Colonic mucosa (tissue), 4 donors: ENCODE results near the gene POLDIP3. TPM values are rescaled to one million over a fixed set of nuclear protein-coding genes. Genes with fewer than 3 reads are reported as not detected.

Experiments used
- DNase-seq: peaks from one replicate; pipeline ENCODE4 v3.0.0-alpha.2; 2020
- H3K27ac ChIP-seq: fragments of 200-600 bp; one replicate; pipeline ENCODE4 v1.8.0; 2021
- H3K27me3 ChIP-seq: fragments of 200-600 bp; one replicate; pipeline ENCODE4 v1.8.0; 2021
- H3K36me3 ChIP-seq: fragments of 200-600 bp; one replicate; pipeline ENCODE4 v1.8.0; 2021
- H3K4me1 ChIP-seq: fragments of 200-600 bp; one replicate; pipeline ENCODE4 v1.8.0; 2021; ENCODE audit warnings: mild to moderate bottlenecking
- H3K4me3 ChIP-seq: fragments of 200-600 bp; one replicate; pipeline ENCODE4 v1.8.0; 2021
- H3K9ac ChIP-seq, 2 donors: one replicate each; pipeline ENCODE4 v1.7.0; 2013; ENCODE audit warnings: control low read depth in 2 of 2, low read depth in 2 of 2, low read length in 2 of 2
- H3K9me3 ChIP-seq: fragments of 200-600 bp; one replicate; pipeline ENCODE4 v1.8.0; 2021
- CTCF ChIP-seq: fragments of 200-600 bp; IDR thresholded peaks from one replicate; pipeline ENCODE4 v1.8.0; 2022; ENCODE audit warnings: antibody characterized with exemption, mild to moderate bottlenecking
- intact Hi-C: fragments of 100-400 bp; cut with DNase I; formaldehyde crosslinking; loops from one replicate; pipeline ENCODE4 v1.14.1; 2022
- total RNA-seq, 2 donors: library from RNA; stranded (reverse); fragmentation: NEBNext Ultra II Directional in 1 of 2; extraction: Animal tissue kit (Norgen Biotek cat#: 25700) in 1 of 2; gene quantifications; one replicate each; pipeline ENCODE4 v1.2.1, GENCODE V29; 2021
- donor health status: healthy.
- donor health status: DM: no; HTN: no; CAD: no.
- donor health status: DM: no; HTN: no; CAD: no.

Gene POLDIP3
- total RNA-seq, 2 donors from 2014 or later = 55.0 to 68.2 TPM

- Histone ChIP-seq H3K27me3 (no peaks in the 10 kb centered on the region), H3K9me3 (no peaks in the 10 kb centered on the region), H3K9ac (peak overlapping the region; percentile 52 to 62), H3K36me3 (no peaks in the 10 kb centered on the region), H3K4me3 (no peak overlapping the region), H3K4me1 (peaks cover 47% of the 10 kb centered on the region), H3K27ac (peak overlapping the region; percentile 65)
- no peak for TF ChIP-seq CTCF
- intact Hi-C loops = no loop called here
- peak; percentile 73 for DNase-seq
Measured at GRCh38 chr22:42646569-42647525, 32.2 kb upstream of the POLDIP3 start.

GRCh38 chr22:42645938-42646568 lies 31.4 kb upstream of the POLDIP3 start:
- Histone ChIP-seq H3K4me1 (peaks cover 47% of the 10 kb centered on the region), H3K4me3 (no peak overlapping the region), H3K9me3 (no peaks in the 10 kb centered on the region), H3K36me3 (no peaks in the 10 kb centered on the region), H3K27ac (peak overlapping the region; percentile 65), H3K9ac (peak overlapping the region; percentile 52 to 62), H3K27me3 (no peaks in the 10 kb centered on the region)
- intact Hi-C loops = no loop called here
- DNase-seq = peak; percentile 71
- no peak for TF ChIP-seq CTCF

- Histone ChIP-seq H3K27me3 (no peaks in the 10 kb centered on the region), H3K9me3 (no peaks in the 10 kb centered on the region), H3K4me1 (peaks cover 47% of the 10 kb centered on the region), H3K27ac (peak overlapping the region; percentile 65), H3K36me3 (no peaks in the 10 kb centered on the region), H3K4me3 (no peak overlapping the region), H3K9ac (peak overlapping the region; percentile 52 to 62)
- TF ChIP-seq CTCF = no peak
- no peak for DNase-seq
- intact Hi-C loops = no loop called here
Measured at GRCh38 chr22:42645341-42645937, 30.8 kb upstream of the POLDIP3 start.

GRCh38 chr22:42644422-42645340 lies 30.0 kb upstream of the POLDIP3 start:
- H3K9ac ChIP-seq = peak overlapping the region; percentile 28 to 52
- TF ChIP-seq CTCF = no peak
- H3K4me3 ChIP-seq = no peak overlapping the region
- H3K27me3 ChIP-seq = no peaks in the 10 kb centered on the region
- H3K36me3 ChIP-seq = no peaks in the 10 kb centered on the region
- DNase-seq = no peak
- intact Hi-C loops = no loop called here
- peaks cover 47% of the 10 kb centered on the region for H3K4me1 ChIP-seq
- H3K27ac ChIP-seq = peak overlapping the region; percentile 65
- H3K9me3 ChIP-seq = no peaks in the 10 kb centered on the region
